SK-N-MC (cell line): Measurements from ENCODE around the gene THTPA.

Experiments
- EZH2 ChIP-seq: fragments of 200-600 bp; sonication (generic); IDR thresholded peaks from one replicate; pipeline ENCODE4 v1.6.1; 2017; ENCODE audit warnings: antibody characterized with exemption
- FOXP2 ChIP-seq: optimal IDR thresholded peaks from 2 replicates; pipeline ENCODE3; 2011; ENCODE audit warnings: mild to moderate bottlenecking, moderate library complexity; ENCODE audit not compliant: insufficient read depth; ENCODE audit errors: extremely low read length, control extremely low read depth
- POLR2AphosphoS5 ChIP-seq: IDR thresholded peaks from 2 replicates; pipeline ENCODE4 v1.6.1; 2012; ENCODE audit warnings: mild to moderate bottlenecking, low read depth, low read length, borderline replicate concordance

- no peak for TF ChIP-seq EZH2
- no peak for TF ChIP-seq POLR2AphosphoS5
- TF ChIP-seq FOXP2 = no peak
Observed at GRCh38 chr14:23601845-23602180, 45.7 kb downstream of the THTPA start.
